Vagina (tissue), 2 donors: ENCODE results near the gene NONO. TPM values are rescaled to one million over a fixed set of nuclear protein-coding genes. Genes with fewer than 3 reads are reported as not detected.
"Not testable (repeated sequence)": the region's sequence is repeated elsewhere in the genome, so short reads cannot be mapped to it uniquely, and the experiment has no call there.

Experiments used
- DNase-seq, 2 donors: peaks; one replicate each; pipeline ENCODE4 v3.0.0-alpha.2; 2017; ENCODE audit errors: extremely low spot score in 2 of 2
- H3K27ac ChIP-seq: fragments of 200-600 bp; sonication (generic); one replicate; pipeline ENCODE4 v1.5.1; 2019
- H3K27me3 ChIP-seq: fragments of 200-600 bp; sonication (generic); one replicate; pipeline ENCODE4 v1.5.1; 2019
- H3K36me3 ChIP-seq, 2 donors: fragments of 200-600 bp; sonication (generic); one replicate each; pipeline ENCODE4 v1.5.1; 2017 to 2019
- H3K4me1 ChIP-seq: fragments of 200-600 bp; sonication (generic); one replicate; pipeline ENCODE4 v1.5.1; 2019
- H3K4me3 ChIP-seq, 2 donors: fragments of 200-600 bp; sonication (generic); 1 replicate in 1 of 2; 2 replicates in 1 of 2; pipeline ENCODE4 v1.5.1; 2016 to 2019
- H3K9me3 ChIP-seq: fragments of 200-600 bp; sonication (generic); one replicate; pipeline ENCODE4 v1.5.1; 2019
- POLR2A ChIP-seq, 2 donors: fragments of 450-650 bp; IDR thresholded peaks; one replicate each; pipeline ENCODE4 v1.6.1; 2017; ENCODE audit warnings: antibody characterized with exemption in 2 of 2, mild to moderate bottlenecking in 2 of 2, moderate library complexity in 2 of 2
- POLR2AphosphoS5 ChIP-seq, 2 donors: sonication (generic); formaldehyde crosslinking; IDR thresholded peaks; one replicate each; pipeline ENCODE4 v1.9.0; 2017; ENCODE audit warnings: antibody characterized with exemption in 2 of 2, mild to moderate bottlenecking in 2 of 2, low read depth in 1 of 2; ENCODE audit not compliant: insufficient read depth in 1 of 2
- intact Hi-C: fragments of 100-400 bp; cut with DNase I; formaldehyde crosslinking; loops from one replicate; pipeline ENCODE4 v1.15.1; 2023
- total RNA-seq: library from RNA; depleted of rRNA; stranded (reverse); fragments of >200 nt; gene quantifications from one replicate; pipeline ENCODE4 v1.2.3, GENCODE V29; 2016
- TF ChIP-seq, protein P1 (sequence below), 3 experiments: fragments of 450-650 bp in 2 of 3; fragments of 200-600 bp in 1 of 3; sonication (generic) in 1 of 3; IDR thresholded peaks; one replicate each; pipeline ENCODE4 v1.5.1; 2017 to 2019; ENCODE audit warnings: antibody characterized with exemption in 3 of 3, mild to moderate bottlenecking in 2 of 3, moderate library complexity in 2 of 3

NONO gene
- total RNA-seq, 1 donor from 2014 or later, result 171 TPM

DNA sequence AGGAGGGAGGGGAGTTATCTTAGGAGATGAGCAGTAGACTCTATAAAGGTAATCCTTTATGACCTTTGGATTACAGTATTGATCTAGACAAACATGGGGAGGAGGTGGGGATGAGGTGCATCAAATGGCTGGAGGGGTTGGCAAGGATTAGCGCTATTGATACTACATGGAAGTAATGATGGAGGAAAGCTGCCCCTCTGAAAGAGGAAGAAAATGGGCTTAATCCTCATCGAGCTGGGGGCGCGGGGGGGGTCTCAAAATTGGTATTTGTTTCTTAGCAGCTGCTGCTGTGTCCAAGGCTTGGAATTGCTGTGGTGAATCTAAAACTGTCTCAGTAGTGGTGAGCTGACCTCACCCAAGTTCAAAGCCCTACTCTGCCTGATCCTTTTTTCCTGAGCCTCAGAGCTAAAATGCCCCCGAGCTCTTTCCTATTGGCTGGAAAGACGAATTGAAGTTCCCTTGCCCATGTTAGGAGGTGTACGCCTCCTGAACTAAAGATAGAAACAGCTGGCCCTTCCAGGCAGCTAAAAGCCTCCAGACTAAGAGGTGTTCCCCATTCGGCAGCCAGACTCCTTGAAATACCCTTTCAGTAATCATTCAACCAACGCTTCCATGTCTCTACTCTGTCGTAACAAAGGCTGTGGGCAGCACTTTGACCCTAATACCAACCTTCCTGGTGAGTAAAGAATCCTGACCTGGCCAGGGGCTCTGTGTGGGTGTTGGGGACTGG is 17.9 kb downstream of the NONO start, which contains the start of gene ITGB1BP2:
Gene ITGB1BP2 (plus strand): TSS at position 556 of the 730 bp plus-strand sequence. CDS start 57 bp downstream, at position 613.
- H3K4me3 ChIP-seq, result no peak within 1 kb of the TSS
- no peaks in the 10 kb centered on the region for H3K9me3 ChIP-seq
- DNase-seq, result no peak
- intact Hi-C loops, result no loop called here
- TF ChIP-seq, protein P1, sequence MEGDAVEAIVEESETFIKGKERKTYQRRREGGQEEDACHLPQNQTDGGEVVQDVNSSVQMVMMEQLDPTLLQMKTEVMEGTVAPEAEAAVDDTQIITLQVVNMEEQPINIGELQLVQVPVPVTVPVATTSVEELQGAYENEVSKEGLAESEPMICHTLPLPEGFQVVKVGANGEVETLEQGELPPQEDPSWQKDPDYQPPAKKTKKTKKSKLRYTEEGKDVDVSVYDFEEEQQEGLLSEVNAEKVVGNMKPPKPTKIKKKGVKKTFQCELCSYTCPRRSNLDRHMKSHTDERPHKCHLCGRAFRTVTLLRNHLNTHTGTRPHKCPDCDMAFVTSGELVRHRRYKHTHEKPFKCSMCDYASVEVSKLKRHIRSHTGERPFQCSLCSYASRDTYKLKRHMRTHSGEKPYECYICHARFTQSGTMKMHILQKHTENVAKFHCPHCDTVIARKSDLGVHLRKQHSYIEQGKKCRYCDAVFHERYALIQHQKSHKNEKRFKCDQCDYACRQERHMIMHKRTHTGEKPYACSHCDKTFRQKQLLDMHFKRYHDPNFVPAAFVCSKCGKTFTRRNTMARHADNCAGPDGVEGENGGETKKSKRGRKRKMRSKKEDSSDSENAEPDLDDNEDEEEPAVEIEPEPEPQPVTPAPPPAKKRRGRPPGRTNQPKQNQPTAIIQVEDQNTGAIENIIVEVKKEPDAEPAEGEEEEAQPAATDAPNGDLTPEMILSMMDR (IDR thresholded peaks at IDR 0.05), result no peak
- TF ChIP-seq POLR2A (IDR thresholded peaks at IDR 0.05) (no peak), POLR2AphosphoS5 (IDR thresholded peaks at IDR 0.05; ENCODE audit: insufficient read depth in 1 of 2, low read depth in 1 of 2) (no peak)
- H3K27ac ChIP-seq, result peak within 1 kb of the TSS; percentile 6
- no peaks in the 10 kb centered on the region for H3K4me1 ChIP-seq
- H3K36me3 ChIP-seq, result peaks cover 0 to 36% of the 10 kb centered on the region in 2 donors
- H3K27me3 ChIP-seq, result no peaks in the 10 kb centered on the region

DNA sequence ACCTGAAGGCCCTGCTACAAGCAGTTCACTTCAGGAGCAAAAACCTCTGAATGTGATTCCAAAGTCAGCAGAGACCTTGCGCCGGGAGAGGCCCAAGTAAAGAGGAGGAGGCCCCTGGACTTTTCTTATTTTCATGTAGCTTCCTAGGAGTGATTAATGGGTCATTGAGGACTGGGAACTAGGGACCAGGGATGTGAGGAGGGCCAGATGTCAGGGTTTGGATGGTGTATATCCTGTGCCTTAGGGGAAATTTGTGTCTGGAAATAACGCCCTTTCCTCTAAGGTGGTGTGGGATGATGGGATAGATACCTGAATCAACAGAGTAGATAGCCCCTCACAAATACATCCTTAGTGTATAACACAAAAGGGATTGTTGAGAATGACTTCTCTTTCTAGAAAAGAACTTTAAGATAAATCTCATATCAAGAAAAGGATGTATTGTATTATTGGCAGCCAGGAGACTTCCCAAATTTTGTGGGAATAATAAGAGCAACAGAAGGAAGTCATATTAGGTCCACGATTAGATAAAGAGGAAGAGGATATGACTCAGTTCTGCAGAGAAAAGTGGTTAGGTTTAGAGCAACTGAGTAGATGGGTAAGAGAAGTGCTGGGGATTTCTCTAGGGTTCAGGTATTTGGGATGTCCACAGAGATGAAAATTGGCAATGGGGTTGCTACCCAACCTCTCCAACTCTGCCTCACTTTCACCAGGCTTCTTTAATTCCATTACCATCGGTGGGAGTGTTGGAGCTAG is 19.2 kb downstream of the NONO start:
- peaks cover 0 to 24% of the 10 kb centered on the region in 2 donors for H3K36me3 ChIP-seq
- no peaks in the 10 kb centered on the region for H3K9me3 ChIP-seq
- H3K27ac ChIP-seq, result no peak overlapping the region
- no peak overlapping the region for H3K4me3 ChIP-seq
- no peak for DNase-seq
- no peaks in the 10 kb centered on the region for H3K4me1 ChIP-seq
- intact Hi-C loops, result no loop called here
- TF ChIP-seq POLR2AphosphoS5 (IDR thresholded peaks at IDR 0.05; ENCODE audit: insufficient read depth in 1 of 2, low read depth in 1 of 2) (no peak), POLR2A (IDR thresholded peaks at IDR 0.05) (no peak)
- TF ChIP-seq, protein P1 (IDR thresholded peaks at IDR 0.05), result no peak
- H3K27me3 ChIP-seq, result no peaks in the 10 kb centered on the region

DNA sequence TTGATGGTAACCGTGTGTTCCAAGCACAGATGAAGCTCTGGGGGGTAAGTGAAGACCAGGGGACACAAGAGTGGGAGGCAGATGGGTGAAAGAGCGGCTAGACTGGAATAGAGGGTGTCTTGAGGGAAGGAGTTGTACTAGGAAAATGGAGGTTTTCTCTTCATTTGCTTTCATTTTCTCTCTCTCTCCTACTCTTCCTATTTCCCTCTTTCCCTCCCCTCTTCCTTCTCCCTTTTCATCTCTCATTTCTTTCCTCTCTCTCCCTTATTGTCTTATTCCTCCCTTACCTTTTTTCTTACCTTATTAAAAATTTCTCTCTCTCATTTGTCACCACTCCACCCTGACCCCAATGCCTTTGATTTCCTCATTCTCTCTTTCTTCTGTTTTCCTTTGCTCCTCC is 21.1 kb downstream of the NONO start:
- Histone ChIP-seq H3K27me3 (no peaks in the 10 kb centered on the region), H3K4me1 (no peaks in the 10 kb centered on the region), H3K27ac (no peak overlapping the region), H3K36me3 (peaks cover 0 to 5% of the 10 kb centered on the region in 2 donors), H3K9me3 (no peaks in the 10 kb centered on the region), H3K4me3 (no peak overlapping the region)
- DNase-seq, result no peak
- TF ChIP-seq POLR2A (IDR thresholded peaks at IDR 0.05) (no peak), POLR2AphosphoS5 (IDR thresholded peaks at IDR 0.05; ENCODE audit: insufficient read depth in 1 of 2, low read depth in 1 of 2) (no peak)
- TF ChIP-seq, protein P1 (IDR thresholded peaks at IDR 0.05), result no peak
- intact Hi-C loops, result no loop called here

DNA sequence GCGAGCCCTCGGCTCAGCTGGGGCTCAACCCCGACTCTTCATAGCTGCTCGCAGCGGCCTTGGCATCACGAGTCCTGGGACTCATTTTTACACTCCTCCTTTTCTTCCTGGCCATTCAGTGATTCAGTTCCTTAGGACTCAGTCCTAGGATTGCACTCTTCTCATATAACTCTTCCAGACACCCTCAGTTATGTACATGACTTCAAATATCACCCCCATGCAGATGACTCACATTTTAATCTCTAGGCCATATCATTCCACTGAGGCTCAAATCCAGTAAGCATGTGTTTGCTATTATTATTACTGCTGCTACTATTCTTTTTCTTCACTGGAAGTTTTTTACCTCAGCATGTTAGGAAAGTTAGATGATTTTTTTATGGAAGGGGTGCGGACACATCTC is 32.5 kb downstream of the NONO start:
- H3K27ac ChIP-seq, result no peak overlapping the region

DNA sequence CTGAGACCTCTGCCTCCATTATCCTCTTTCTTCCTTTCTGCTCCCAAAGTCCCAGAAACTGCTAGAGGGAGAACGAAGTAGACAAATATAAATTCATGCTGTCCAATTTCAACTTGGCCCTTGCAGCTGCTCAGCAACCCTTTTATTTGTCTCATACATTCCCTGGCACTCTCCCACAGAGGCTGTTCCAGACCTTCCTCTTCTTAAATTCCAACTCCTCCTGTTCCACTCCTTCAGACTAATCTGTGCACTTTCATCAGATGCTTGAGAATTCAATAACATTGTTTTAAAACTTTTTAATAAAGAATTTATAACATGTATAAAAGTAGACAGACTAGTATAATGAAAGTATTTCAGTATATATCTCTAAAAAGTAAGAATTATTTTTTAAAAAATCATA is 33.5 kb downstream of the NONO start:
- H3K4me3 ChIP-seq, H3K27me3 ChIP-seq, intact Hi-C loops, H3K9me3 ChIP-seq, H3K4me1 ChIP-seq, DNase-seq, H3K36me3 ChIP-seq, H3K27ac ChIP-seq: not testable (repeated sequence)

More for the DNA sequence above, 32.5 kb downstream of the NONO start:
- no peak overlapping the region for H3K4me3 ChIP-seq
- intact Hi-C loops, result no loop called here
- H3K36me3 ChIP-seq, result no peaks in the 10 kb centered on the region
- H3K9me3 ChIP-seq, result no peaks in the 10 kb centered on the region
- no peak for DNase-seq
- TF ChIP-seq, protein P1 (IDR thresholded peaks at IDR 0.05), result no peak
- TF ChIP-seq POLR2AphosphoS5 (IDR thresholded peaks at IDR 0.05; ENCODE audit: insufficient read depth in 1 of 2, low read depth in 1 of 2), result no peak
- TF ChIP-seq POLR2A (IDR thresholded peaks at IDR 0.05), result no peak
- no peaks in the 10 kb centered on the region for H3K4me1 ChIP-seq
- no peaks in the 10 kb centered on the region for H3K27me3 ChIP-seq
